ENCODE data around the gene RAD51B.
A peak's percentile ranks its signal among the peaks of the same experiment; 100 is the strongest.

DNA sequence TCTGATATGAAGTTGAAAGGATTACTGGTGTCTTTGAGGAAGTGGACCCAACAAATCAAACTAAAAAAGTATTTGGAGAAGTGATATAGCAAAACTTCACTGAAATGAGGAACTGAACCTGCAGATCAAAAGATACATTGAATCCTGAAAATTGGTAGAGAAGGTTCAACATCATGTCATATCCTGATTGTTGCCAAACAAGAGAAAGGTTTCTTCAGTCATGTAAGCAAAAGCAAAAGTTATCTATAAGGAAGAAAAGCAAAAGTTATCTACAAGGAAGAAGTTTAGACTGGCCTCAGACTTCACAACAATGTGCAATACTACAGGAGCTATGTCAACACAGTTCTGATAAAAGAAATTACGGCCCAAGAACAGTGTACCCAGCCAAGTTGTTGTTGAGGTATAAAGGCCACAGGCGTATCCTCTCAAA lies 142.7 kb downstream of the RAD51B start:
- TF ChIP-seq CTCF (IDR thresholded peaks at IDR 0.05; ENCODE audit: insufficient read depth, low read length) (no peak), POLR2AphosphoS5 (IDR thresholded peaks at IDR 0.05; ENCODE audit: low read depth) (no peak), GABPA (IDR thresholded peaks at IDR 0.05; ENCODE audit: low read depth) (no peak), SPI1 (IDR thresholded peaks at IDR 0.05; ENCODE audit: borderline replicate concordance, low read depth) (peak; percentile 97)
- TF ChIP-seq, protein P1, sequence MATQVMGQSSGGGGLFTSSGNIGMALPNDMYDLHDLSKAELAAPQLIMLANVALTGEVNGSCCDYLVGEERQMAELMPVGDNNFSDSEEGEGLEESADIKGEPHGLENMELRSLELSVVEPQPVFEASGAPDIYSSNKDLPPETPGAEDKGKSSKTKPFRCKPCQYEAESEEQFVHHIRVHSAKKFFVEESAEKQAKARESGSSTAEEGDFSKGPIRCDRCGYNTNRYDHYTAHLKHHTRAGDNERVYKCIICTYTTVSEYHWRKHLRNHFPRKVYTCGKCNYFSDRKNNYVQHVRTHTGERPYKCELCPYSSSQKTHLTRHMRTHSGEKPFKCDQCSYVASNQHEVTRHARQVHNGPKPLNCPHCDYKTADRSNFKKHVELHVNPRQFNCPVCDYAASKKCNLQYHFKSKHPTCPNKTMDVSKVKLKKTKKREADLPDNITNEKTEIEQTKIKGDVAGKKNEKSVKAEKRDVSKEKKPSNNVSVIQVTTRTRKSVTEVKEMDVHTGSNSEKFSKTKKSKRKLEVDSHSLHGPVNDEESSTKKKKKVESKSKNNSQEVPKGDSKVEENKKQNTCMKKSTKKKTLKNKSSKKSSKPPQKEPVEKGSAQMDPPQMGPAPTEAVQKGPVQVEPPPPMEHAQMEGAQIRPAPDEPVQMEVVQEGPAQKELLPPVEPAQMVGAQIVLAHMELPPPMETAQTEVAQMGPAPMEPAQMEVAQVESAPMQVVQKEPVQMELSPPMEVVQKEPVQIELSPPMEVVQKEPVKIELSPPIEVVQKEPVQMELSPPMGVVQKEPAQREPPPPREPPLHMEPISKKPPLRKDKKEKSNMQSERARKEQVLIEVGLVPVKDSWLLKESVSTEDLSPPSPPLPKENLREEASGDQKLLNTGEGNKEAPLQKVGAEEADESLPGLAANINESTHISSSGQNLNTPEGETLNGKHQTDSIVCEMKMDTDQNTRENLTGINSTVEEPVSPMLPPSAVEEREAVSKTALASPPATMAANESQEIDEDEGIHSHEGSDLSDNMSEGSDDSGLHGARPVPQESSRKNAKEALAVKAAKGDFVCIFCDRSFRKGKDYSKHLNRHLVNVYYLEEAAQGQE (IDR thresholded peaks at IDR 0.05; ENCODE audit: insufficient replicate concordance, low read depth) = no peak

All from HL-60 (cell line).